GM12878 (cell line): ENCODE results near the gene TMED10. TPM values are rescaled to one million over a fixed set of nuclear protein-coding genes. Genes with fewer than 3 reads are reported as not detected.

ENCODE experiments used
- ATAC-seq: fragments of 200-7000 bp; cut with Tn5 transposase; 3 replicates; pipeline ENCODE4 v1.9.1; 2020; ENCODE audit warnings: mild to moderate bottlenecking, moderate library complexity
- BruUV-seq: library from RNA; stranded (reverse); fragments of 400-500 nt; replicated peaks from 2 replicates; lab custom pipeline; 2021; lab: Mats Ljungman, UMichigan
- CTCF ChIA-PET: fragments of 300-600 bp; sonication (Branson Sonifier 250); formaldehyde crosslinking; extraction: SDS; loops from one replicate; lab custom pipeline; 2021; ENCODE audit warnings: inconsistent platforms; lab: Yijun Ruan, JAX
- POLR2A ChIA-PET: fragments of 350-600 bp; formaldehyde crosslinking; extraction: SDS; loops from one replicate; lab custom pipeline; 2021; ENCODE audit warnings: inconsistent platforms; lab: Charles Lee
- RAD21 ChIA-PET: fragments of 300-600 bp; sonication (Branson Sonifier 250); formaldehyde crosslinking; loops from one replicate; lab custom pipeline; 2023; ENCODE audit warnings: antibody characterized with exemption; ENCODE audit not compliant: unreplicated experiment; lab: Charles Lee
- SMC1A ChIA-PET: fragments of 300-600 bp; sonication (Branson Sonifier 250); formaldehyde crosslinking; loops from one replicate; lab custom pipeline; 2023; ENCODE audit not compliant: unreplicated experiment, uncharacterized antibody; lab: Charles Lee
- DNase-seq: peaks from one replicate; pipeline ENCODE4 v3.0.0-alpha.2; 2011; ENCODE audit warnings: low read depth, low spot score
- FAIRE-seq: peaks from 3 replicates; lab custom pipeline; 2011; peaks lifted over from hg19 to GRCh38; lab: Jason Lieb, UNC
- H2AFZ ChIP-seq: 2 replicates; pipeline ENCODE4 v1.6.0; 2011; ENCODE audit warnings: low read depth, low read length, control low read depth; ENCODE audit not compliant: control insufficient read depth
- H3K27ac ChIP-seq: 2 replicates; pipeline ENCODE4 v1.5.1; 2011; ENCODE audit warnings: control low read depth; ENCODE audit not compliant: control insufficient read depth, insufficient read depth
- H3K27me3 ChIP-seq, 2 experiments: replicated peaks in 1 of 2; 2 replicates each; pipeline versions ENCODE4 v1.6.0 to v1.6.1; 2011; ENCODE audit warnings: low read length in 1 of 2; ENCODE audit not compliant: control insufficient read depth in 2 of 2, insufficient read depth in 2 of 2
- H3K36me3 ChIP-seq, 2 experiments: 2 replicates each; pipeline ENCODE4 v1.5.1; 2011; ENCODE audit warnings: low read length in 1 of 2; ENCODE audit not compliant: control insufficient read depth in 2 of 2, insufficient read depth in 2 of 2
- H3K4me1 ChIP-seq: 2 replicates; pipeline ENCODE4 v1.6.1; 2011; ENCODE audit warnings: mild to moderate bottlenecking, low read length, moderate library complexity, mixed read lengths; ENCODE audit not compliant: control insufficient read depth, insufficient read depth
- H3K4me2 ChIP-seq: 2 replicates; pipeline ENCODE4 v1.6.0; 2011; ENCODE audit warnings: control low read depth; ENCODE audit not compliant: control insufficient read depth, insufficient read depth
- H3K4me3 ChIP-seq: fragments of 200-600 bp; sonication (generic); 2 replicates; pipeline ENCODE4 v1.5.1; 2016
- H3K79me2 ChIP-seq: 2 replicates; pipeline ENCODE4 v1.6.0; 2011; ENCODE audit warnings: low read length; ENCODE audit not compliant: control insufficient read depth, insufficient read depth
- H3K9ac ChIP-seq: 2 replicates; pipeline ENCODE4 v1.8.0; 2011; ENCODE audit warnings: low read length, control low read depth, mixed read lengths; ENCODE audit not compliant: control insufficient read depth, insufficient read depth
- H3K9me3 ChIP-seq: replicated peaks from 3 replicates; pipeline ENCODE4 v1.5.1; 2011; ENCODE audit warnings: mild to moderate bottlenecking, low read length; ENCODE audit not compliant: control insufficient read depth, insufficient read depth
- H4K20me1 ChIP-seq: 2 replicates; pipeline ENCODE4 v1.6.0; 2011; ENCODE audit not compliant: control insufficient read depth, insufficient read depth
- CHD2 ChIP-seq: IDR thresholded peaks from 2 replicates; pipeline ENCODE4 v1.6.1; 2011; ENCODE audit warnings: low read depth, low read length, improper control_type of control experiment, borderline replicate concordance
- CTCF ChIP-seq, 3 experiments: IDR thresholded peaks in 2 of 3; conservative IDR thresholded peaks in 1 of 3; 2 replicates each; pipeline ENCODE4 v1.5.1; 2011; ENCODE audit warnings: low read depth in 3 of 3, low read length in 3 of 3, mild to moderate bottlenecking in 3 of 3, control low read depth in 2 of 3, moderate library complexity in 2 of 3, inconsistent platforms in 1 of 3, mixed read lengths in 1 of 3; ENCODE audit not compliant: control insufficient read depth in 2 of 3, insufficient read depth in 1 of 3; ENCODE audit errors: extremely low read depth in 1 of 3
- HDGF ChIP-seq: fragments of 450-650 bp; IDR thresholded peaks from 2 replicates; pipeline ENCODE4 v1.6.1; 2016; ENCODE audit warnings: antibody characterized with exemption
- RB1 ChIP-seq: fragments of 450-650 bp; formaldehyde crosslinking; IDR thresholded peaks from 2 replicates; pipeline ENCODE4 v1.6.1; 2017; ENCODE audit warnings: mild to moderate bottlenecking, borderline replicate concordance
- STAT3 ChIP-seq: IDR thresholded peaks from 2 replicates; pipeline ENCODE4 v1.6.1; 2011; ENCODE audit warnings: low read depth, low read length, improper control_type of control experiment
- ZNF207 ChIP-seq: fragments of 450-650 bp; IDR thresholded peaks from 2 replicates; pipeline ENCODE4 v1.6.1; 2014; ENCODE audit warnings: antibody characterized with exemption, mild to moderate bottlenecking, borderline replicate concordance
- ZNF622 ChIP-seq: fragments of 450-650 bp; IDR thresholded peaks from 2 replicates; pipeline ENCODE4 v1.6.1; 2017; ENCODE audit warnings: mild to moderate bottlenecking, inconsistent platforms
- WGBS: methylation state at CpG from one replicate; pipeline ENCODE4 v1.1.6; 2016; ENCODE audit warnings: low lambda C conversion rate; ENCODE audit not compliant: insufficient replicate concordance, insufficient coverage; ENCODE audit errors: missing lambda C conversion rate; 5-methylcytosine and 5-hydroxymethylcytosine counted together
- in situ Hi-C: fragments of 300-500 bp; cut with MboI; formaldehyde crosslinking; loops from 9 replicates; pipeline ENCODE4 v1.14.3; 2018; ENCODE audit warnings: mixed read lengths
- intact Hi-C: fragments of 100-400 bp; cut with micrococcal nuclease; formaldehyde crosslinking; loops from one replicate; pipeline ENCODE4 v1.14.2; 2022; ENCODE audit not compliant: unreplicated experiment
- polyA plus RNA-seq, 11 experiments: library from polyadenylated mRNA; depleted of rRNA in 4 of 11; unstranded in 6 of 11; stranded (reverse) in 5 of 11; fragments of >200 nt; fragmentation: Nextera tagmentation in 4 of 11; fragmentation: Illumina TruSeq in 1 of 11; extraction: Ambion mirVana in 4 of 11; extraction: Trizol in 1 of 11; gene quantifications; 1 replicate in 1 of 11; 2 replicates in 10 of 11; pipeline versions ENCODE4 v1.2.1 to v1.2.3, GENCODE V29; 2011 to 2016; ENCODE audit warnings: inconsistent platforms in 2 of 11, missing spikeins in 2 of 11, low read depth in 1 of 11
- total RNA-seq, 4 experiments: library from RNA; depleted of rRNA in 3 of 4; stranded (reverse); fragments of >200 nt in 3 of 4; fragmentation: Illumina TruSeq in 1 of 4; extraction: Trizol in 1 of 4; gene quantifications; 2 replicates each; pipeline versions ENCODE4 v1.2.1 to v1.2.3, GENCODE V29; 2013 to 2021
- TF ChIP-seq, protein P1 (sequence below): fragments of 150-350 bp; IDR thresholded peaks from 2 replicates; pipeline ENCODE4 v1.6.1; 2016; ENCODE audit warnings: low read depth, low read length
- TF ChIP-seq, protein P2 (sequence below): IDR thresholded peaks from 2 replicates; pipeline ENCODE4 v1.6.1; 2012; ENCODE audit warnings: low read depth, low read length, improper control_type of control experiment
- TF ChIP-seq, protein P3 (sequence below): fragments of 450-650 bp; IDR thresholded peaks from 2 replicates; pipeline ENCODE4 v1.6.1; 2016; ENCODE audit warnings: mild to moderate bottlenecking
- TF ChIP-seq, protein P4 (sequence below): IDR thresholded peaks from 2 replicates; pipeline ENCODE4 v1.6.1; 2011; ENCODE audit warnings: mild to moderate bottlenecking, low read depth, low read length, moderate library complexity; ENCODE audit not compliant: insufficient replicate concordance
- TF ChIP-seq, protein P5 (sequence below): IDR thresholded peaks from 2 replicates; pipeline ENCODE4 v1.6.1; 2011; ENCODE audit warnings: low read depth, low read length, improper control_type of control experiment, borderline replicate concordance

The TMED10 gene
- total and polyA plus RNA-seq, 10 of the 15 experiments (the other 5 are each of a cell fraction or from before 2014, with no cell fraction given): 99.8 to 270 (median 180) TPM

DNA sequence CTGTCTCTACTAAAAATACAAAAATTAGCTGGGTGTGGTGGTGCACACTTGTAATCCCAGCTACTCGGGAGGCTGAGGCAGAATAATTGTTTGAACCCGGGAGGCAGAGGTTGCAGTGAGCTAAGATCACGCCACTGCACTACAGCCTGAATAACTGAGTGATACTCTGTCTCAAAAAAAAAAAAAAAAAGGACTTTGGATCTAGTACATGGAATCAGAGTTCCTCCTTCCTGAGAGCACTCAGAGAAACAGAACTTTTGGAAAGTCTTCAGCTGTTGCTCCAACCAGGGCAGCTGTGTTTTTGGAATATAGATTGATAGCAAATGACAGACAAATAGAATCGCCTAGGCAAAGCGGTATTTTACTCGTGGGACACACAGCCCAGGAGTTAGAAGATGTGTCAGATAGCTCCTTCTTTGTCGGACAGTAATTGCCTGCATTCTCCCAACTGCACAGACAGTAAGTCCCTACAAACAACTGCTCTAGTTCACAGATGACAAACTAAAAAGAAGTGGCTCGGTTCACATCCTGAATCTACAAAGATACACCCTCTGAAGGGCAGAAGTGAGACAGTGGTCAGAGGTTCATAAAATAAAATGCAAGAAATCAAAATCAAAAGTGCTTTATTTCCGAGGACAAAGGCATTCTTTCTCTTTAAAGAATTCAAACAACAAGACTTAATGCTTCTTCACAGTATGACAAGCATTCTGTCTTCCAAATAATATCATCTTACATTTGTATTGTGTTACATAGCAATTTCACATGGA lies 32.5 kb downstream of the TMED10 start:
- H3K27ac ChIP-seq: no peak overlapping the region; the same call in 1 of the 2 replicates
- H3K4me3 ChIP-seq: no peak overlapping the region
- peaks cover 11% of the 10 kb centered on the region for H3K79me2 ChIP-seq
- intact Hi-C loops (no loop called here), in situ Hi-C loops (no loop called here)
- ChIA-PET CTCF (interaction anchor here (0.6 to 11.5 kb wide), 7 partner anchors 9 to 545 kb away, joined by 3 to 227 read pairs (median 5); no protein-coding TSS in a partner anchor), SMC1A (interaction anchor here (1.3 to 1.6 kb wide), 2 partner anchors 79 to 156 kb away, joined by 3 to 7 read pairs; no protein-coding TSS in a partner anchor), POLR2A (interaction anchor here (1.5 kb wide), 1 partner anchor 16 kb away, joined by 3 read pairs; no protein-coding TSS in a partner anchor), RAD21 (interaction anchor here (0.7 to 7.7 kb wide), 2 partner anchors 78 to 153 kb away, joined by 3 to 57 read pairs; no protein-coding TSS in a partner anchor)
- DNase-seq (no peak), ATAC-seq (no peak), FAIRE-seq (no peak)
- WGBS: 99% methylated on average over 9 of the region's 9 CpGs
- H2AFZ ChIP-seq: no peak overlapping the region
- no TSS peak for BruUV-seq
- H3K9ac ChIP-seq: no peak overlapping the region
- H3K4me1 ChIP-seq: peaks cover 9% of the 10 kb centered on the region
- no peaks in the 10 kb centered on the region for H3K9me3 ChIP-seq
- no peak overlapping the region for H3K4me2 ChIP-seq
- no peaks in the 10 kb centered on the region for H3K27me3 ChIP-seq
- H3K36me3 ChIP-seq: peaks cover 2 to 7% of the 10 kb centered on the region in 2 experiments; a peak in 3 of 4 replicates
- H4K20me1 ChIP-seq: no peaks in the 10 kb centered on the region
- TF ChIP-seq, protein P1, sequence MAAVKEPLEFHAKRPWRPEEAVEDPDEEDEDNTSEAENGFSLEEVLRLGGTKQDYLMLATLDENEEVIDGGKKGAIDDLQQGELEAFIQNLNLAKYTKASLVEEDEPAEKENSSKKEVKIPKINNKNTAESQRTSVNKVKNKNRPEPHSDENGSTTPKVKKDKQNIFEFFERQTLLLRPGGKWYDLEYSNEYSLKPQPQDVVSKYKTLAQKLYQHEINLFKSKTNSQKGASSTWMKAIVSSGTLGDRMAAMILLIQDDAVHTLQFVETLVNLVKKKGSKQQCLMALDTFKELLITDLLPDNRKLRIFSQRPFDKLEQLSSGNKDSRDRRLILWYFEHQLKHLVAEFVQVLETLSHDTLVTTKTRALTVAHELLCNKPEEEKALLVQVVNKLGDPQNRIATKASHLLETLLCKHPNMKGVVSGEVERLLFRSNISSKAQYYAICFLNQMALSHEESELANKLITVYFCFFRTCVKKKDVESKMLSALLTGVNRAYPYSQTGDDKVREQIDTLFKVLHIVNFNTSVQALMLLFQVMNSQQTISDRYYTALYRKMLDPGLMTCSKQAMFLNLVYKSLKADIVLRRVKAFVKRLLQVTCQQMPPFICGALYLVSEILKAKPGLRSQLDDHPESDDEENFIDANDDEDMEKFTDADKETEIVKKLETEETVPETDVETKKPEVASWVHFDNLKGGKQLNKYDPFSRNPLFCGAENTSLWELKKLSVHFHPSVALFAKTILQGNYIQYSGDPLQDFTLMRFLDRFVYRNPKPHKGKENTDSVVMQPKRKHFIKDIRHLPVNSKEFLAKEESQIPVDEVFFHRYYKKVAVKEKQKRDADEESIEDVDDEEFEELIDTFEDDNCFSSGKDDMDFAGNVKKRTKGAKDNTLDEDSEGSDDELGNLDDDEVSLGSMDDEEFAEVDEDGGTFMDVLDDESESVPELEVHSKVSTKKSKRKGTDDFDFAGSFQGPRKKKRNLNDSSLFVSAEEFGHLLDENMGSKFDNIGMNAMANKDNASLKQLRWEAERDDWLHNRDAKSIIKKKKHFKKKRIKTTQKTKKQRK: no peak
- TF ChIP-seq ZNF622: no peak
- TF ChIP-seq, protein P2, sequence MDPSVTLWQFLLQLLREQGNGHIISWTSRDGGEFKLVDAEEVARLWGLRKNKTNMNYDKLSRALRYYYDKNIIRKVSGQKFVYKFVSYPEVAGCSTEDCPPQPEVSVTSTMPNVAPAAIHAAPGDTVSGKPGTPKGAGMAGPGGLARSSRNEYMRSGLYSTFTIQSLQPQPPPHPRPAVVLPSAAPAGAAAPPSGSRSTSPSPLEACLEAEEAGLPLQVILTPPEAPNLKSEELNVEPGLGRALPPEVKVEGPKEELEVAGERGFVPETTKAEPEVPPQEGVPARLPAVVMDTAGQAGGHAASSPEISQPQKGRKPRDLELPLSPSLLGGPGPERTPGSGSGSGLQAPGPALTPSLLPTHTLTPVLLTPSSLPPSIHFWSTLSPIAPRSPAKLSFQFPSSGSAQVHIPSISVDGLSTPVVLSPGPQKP: no peak
- TF ChIP-seq STAT3: no peak
- no peak for TF ChIP-seq HDGF
- no peak for TF ChIP-seq CHD2
- TF ChIP-seq CTCF (IDR thresholded peaks at IDR 0.05 in 2 of 3, conservative IDR thresholded peaks at IDR 0.05 in 1 of 3; ENCODE audit: control insufficient read depth in 2 of 3, extremely low read depth in 1 of 3, insufficient read depth in 1 of 3, low read depth in 3 of 3, low read length in 3 of 3): no peak
- TF ChIP-seq ZNF207: no peak
- TF ChIP-seq, protein P3, sequence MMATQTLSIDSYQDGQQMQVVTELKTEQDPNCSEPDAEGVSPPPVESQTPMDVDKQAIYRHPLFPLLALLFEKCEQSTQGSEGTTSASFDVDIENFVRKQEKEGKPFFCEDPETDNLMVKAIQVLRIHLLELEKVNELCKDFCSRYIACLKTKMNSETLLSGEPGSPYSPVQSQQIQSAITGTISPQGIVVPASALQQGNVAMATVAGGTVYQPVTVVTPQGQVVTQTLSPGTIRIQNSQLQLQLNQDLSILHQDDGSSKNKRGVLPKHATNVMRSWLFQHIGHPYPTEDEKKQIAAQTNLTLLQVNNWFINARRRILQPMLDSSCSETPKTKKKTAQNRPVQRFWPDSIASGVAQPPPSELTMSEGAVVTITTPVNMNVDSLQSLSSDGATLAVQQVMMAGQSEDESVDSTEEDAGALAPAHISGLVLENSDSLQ: no peak
- TF ChIP-seq RB1: no peak
- TF ChIP-seq, protein P4, sequence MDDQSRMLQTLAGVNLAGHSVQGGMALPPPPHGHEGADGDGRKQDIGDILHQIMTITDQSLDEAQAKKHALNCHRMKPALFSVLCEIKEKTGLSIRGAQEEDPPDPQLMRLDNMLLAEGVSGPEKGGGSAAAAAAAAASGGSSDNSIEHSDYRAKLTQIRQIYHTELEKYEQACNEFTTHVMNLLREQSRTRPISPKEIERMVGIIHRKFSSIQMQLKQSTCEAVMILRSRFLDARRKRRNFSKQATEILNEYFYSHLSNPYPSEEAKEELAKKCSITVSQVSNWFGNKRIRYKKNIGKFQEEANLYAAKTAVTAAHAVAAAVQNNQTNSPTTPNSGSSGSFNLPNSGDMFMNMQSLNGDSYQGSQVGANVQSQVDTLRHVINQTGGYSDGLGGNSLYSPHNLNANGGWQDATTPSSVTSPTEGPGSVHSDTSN: no peak
- TF ChIP-seq, protein P5, sequence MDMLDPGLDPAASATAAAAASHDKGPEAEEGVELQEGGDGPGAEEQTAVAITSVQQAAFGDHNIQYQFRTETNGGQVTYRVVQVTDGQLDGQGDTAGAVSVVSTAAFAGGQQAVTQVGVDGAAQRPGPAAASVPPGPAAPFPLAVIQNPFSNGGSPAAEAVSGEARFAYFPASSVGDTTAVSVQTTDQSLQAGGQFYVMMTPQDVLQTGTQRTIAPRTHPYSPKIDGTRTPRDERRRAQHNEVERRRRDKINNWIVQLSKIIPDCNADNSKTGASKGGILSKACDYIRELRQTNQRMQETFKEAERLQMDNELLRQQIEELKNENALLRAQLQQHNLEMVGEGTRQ: no peak
